Measurements from ENCODE around the gene ZFYVE21. TPM values are rescaled to one million over a fixed set of nuclear protein-coding genes. Genes with fewer than 3 reads are reported as not detected.
A peak's percentile ranks its signal among the peaks of the same experiment; 100 is the strongest.

Gene ZFYVE21
- total RNA-seq, 1 donor from 2014 or later, result 50.5 TPM

- peaks cover 26% of the 10 kb centered on the region for H3K4me1 ChIP-seq
- no peak for DNase-seq
- peaks cover 99% of the 10 kb centered on the region for H3K36me3 ChIP-seq
- no peak for TF ChIP-seq CTCF (IDR thresholded peaks at IDR 0.05; ENCODE audit: borderline replicate concordance)
- H3K27me3 ChIP-seq (ENCODE audit: low read depth), result no peaks in the 10 kb centered on the region
- peak overlapping the region; percentile 6 for H3K27ac ChIP-seq (replicated peaks)
- no peaks in the 10 kb centered on the region for H3K9me3 ChIP-seq (replicated peaks)
- H3K4me3 ChIP-seq, result no peak overlapping the region
- intact Hi-C loops (cut with micrococcal nuclease), result no loop called here
Measured at GRCh38 chr14:103740991-103741689, 25.5 kb downstream of the ZFYVE21 start.

- DNase-seq, result no peak
- peak overlapping the region; percentile 6 for H3K27ac ChIP-seq (replicated peaks)
- no peaks in the 10 kb centered on the region for H3K9me3 ChIP-seq (replicated peaks)
- no peak overlapping the region for H3K4me3 ChIP-seq
- peaks cover 18% of the 10 kb centered on the region for H3K4me1 ChIP-seq
- TF ChIP-seq CTCF (IDR thresholded peaks at IDR 0.05; ENCODE audit: borderline replicate concordance), result no peak
- intact Hi-C loops (cut with micrococcal nuclease), result no loop called here
- peaks cover 99% of the 10 kb centered on the region for H3K36me3 ChIP-seq
- H3K27me3 ChIP-seq (ENCODE audit: low read depth), result no peaks in the 10 kb centered on the region
Measured at GRCh38 chr14:103741876-103742275, 26.3 kb downstream of the ZFYVE21 start.

GRCh38 chr14:103742499-103743255 is 27.1 kb downstream of the ZFYVE21 start:
- H3K27me3 ChIP-seq (ENCODE audit: low read depth), result no peaks in the 10 kb centered on the region
- no peak for DNase-seq
- intact Hi-C loops (cut with micrococcal nuclease), result no loop called here
- H3K4me1 ChIP-seq, result peaks cover 11% of the 10 kb centered on the region
- no peak overlapping the region for H3K4me3 ChIP-seq
- no peak overlapping the region for H3K27ac ChIP-seq (replicated peaks)
- peaks cover 99% of the 10 kb centered on the region for H3K36me3 ChIP-seq
- H3K9me3 ChIP-seq (replicated peaks), result no peaks in the 10 kb centered on the region
- no peak for TF ChIP-seq CTCF (IDR thresholded peaks at IDR 0.05; ENCODE audit: borderline replicate concordance)

GRCh38 chr14:103743691-103744090 is 28.1 kb downstream of the ZFYVE21 start:
- Histone ChIP-seq H3K4me1 (peaks cover 11% of the 10 kb centered on the region), H3K36me3 (peaks cover 99% of the 10 kb centered on the region), H3K27ac (replicated peaks) (no peak overlapping the region), H3K27me3 (ENCODE audit: low read depth) (no peaks in the 10 kb centered on the region), H3K9me3 (replicated peaks) (no peaks in the 10 kb centered on the region), H3K4me3 (no peak overlapping the region)
- TF ChIP-seq CTCF (IDR thresholded peaks at IDR 0.05; ENCODE audit: borderline replicate concordance), result no peak
- DNase-seq, result no peak
- intact Hi-C loops (cut with micrococcal nuclease), result no loop called here

- intact Hi-C loops (cut with micrococcal nuclease), result no loop called here
- no peak for TF ChIP-seq CTCF (IDR thresholded peaks at IDR 0.05; ENCODE audit: borderline replicate concordance)
Measured at GRCh38 chr14:103744621-103745395, 29.2 kb downstream of the ZFYVE21 start.

More at GRCh38 chr14:103744621-103745395, 29.2 kb downstream of the ZFYVE21 start:
- DNase-seq, result no peak
- no peaks in the 10 kb centered on the region for H3K27me3 ChIP-seq (ENCODE audit: low read depth)
- peaks cover 11% of the 10 kb centered on the region for H3K4me1 ChIP-seq
- H3K36me3 ChIP-seq, result peaks cover 99% of the 10 kb centered on the region
- H3K9me3 ChIP-seq (replicated peaks), result no peaks in the 10 kb centered on the region
- H3K27ac ChIP-seq (replicated peaks), result no peak overlapping the region
- H3K4me3 ChIP-seq, result no peak overlapping the region
